NT2/D1 (cell line): ENCODE measurements around the gene TRMT44.

Experiments used
- SUZ12 ChIP-seq: IDR thresholded peaks from 2 replicates; pipeline ENCODE4 v1.6.1; 2011; ENCODE audit not compliant: insufficient read length, insufficient read depth; ENCODE audit errors: extremely low read depth
- YY1 ChIP-seq: IDR thresholded peaks from 2 replicates; pipeline ENCODE4 v1.6.1; 2011; ENCODE audit not compliant: insufficient read length, insufficient read depth
- ZNF274 ChIP-seq: IDR thresholded peaks from 2 replicates; pipeline ENCODE4 v1.6.1; 2011; ENCODE audit warnings: mild to moderate bottlenecking, low read depth, low read length

GRCh38 chr4:8478371-8478770 is 37.8 kb downstream of the TRMT44 start:
- TF ChIP-seq ZNF274 = no peak
- TF ChIP-seq SUZ12 = no peak
- no peak for TF ChIP-seq YY1
